ENCODE results near the gene AP2A1. TPM values are rescaled to one million over a fixed set of nuclear protein-coding genes. Genes with fewer than 3 reads are reported as not detected.

AP2A1 gene
- total and polyA plus RNA-seq, 4 donors = 31.5 to 87.2 (median 54.4) TPM

- Histone ChIP-seq H3K9me3 (ENCODE audit: control insufficient read depth in 4 of 4, insufficient read depth in 3 of 4, low read length in 3 of 4) (peaks cover 0 to 8% (median under 1%) of the 10 kb centered on the region in 4 donors), H3K36me3 (ENCODE audit: control insufficient read depth in 4 of 4, insufficient read depth in 4 of 4, low read length in 4 of 4) (peaks cover 0 to 22% (median 11%) of the 10 kb centered on the region in 4 donors), H3K4me1 (ENCODE audit: control insufficient read depth in 5 of 5, insufficient read depth in 5 of 5, low read length in 5 of 5) (peaks cover 0 to 22% (median 13%) of the 10 kb centered on the region in 5 donors), H3K4me3 (peak within 1 kb of the TSS; percentile 87), H3K27me3 (ENCODE audit: control insufficient read depth in 3 of 3, insufficient read depth in 3 of 3, low read length in 2 of 3) (no peaks in the 10 kb centered on the region), H3K27ac (ENCODE audit: low read depth in 1 of 2, low read length in 1 of 2) (peak within 1 kb of the TSS; percentile 99), H3K9ac (ENCODE audit: insufficient read depth in 1 of 2, low read length in 2 of 2) (peak within 1 kb of the TSS; percentile 85 to 97)
- TF ChIP-seq CTCF (IDR thresholded peaks at IDR 0.05; ENCODE audit: control extremely low read depth, extremely low read depth) = no peak
- DNase-seq (peak; percentile 93 to 94 (median 93)), ATAC-seq (ENCODE audit: insufficient read depth, low FRiP score) (peak; percentile 93)
- 1% methylated on average over 90 to 98 of the region's 98 CpGs for WGBS, 2 donors
These were observed 83.9 kb downstream of the AP2A1 start, which contains the start of gene PTOV1 for GRCh38 chr19:49850487-49851342. Gene PTOV1, plus strand, starts transcription at chr19:49851159.

GRCh38 chr19:49851456-49852259 lies 84.9 kb downstream of the AP2A1 start:
- WGBS, 2 donors = 2 to 4% methylated on average over 55 to 78 of the region's 78 CpGs
- peaks cover 0 to 22% (median 13%) of the 10 kb centered on the region in 5 donors for H3K4me1 ChIP-seq (ENCODE audit: control insufficient read depth in 5 of 5, insufficient read depth in 5 of 5, low read length in 5 of 5)
- H3K9ac ChIP-seq (ENCODE audit: insufficient read depth in 1 of 2, low read length in 2 of 2) = peak overlapping the region in 1 of 2 donors; percentile 67
- H3K4me3 ChIP-seq = peak overlapping the region; percentile 87
- H3K36me3 ChIP-seq (ENCODE audit: control insufficient read depth in 4 of 4, insufficient read depth in 4 of 4, low read length in 4 of 4) = peaks cover 0 to 24% (median 15%) of the 10 kb centered on the region in 4 donors
- H3K9me3 ChIP-seq (ENCODE audit: control insufficient read depth in 4 of 4, insufficient read depth in 3 of 4, low read length in 3 of 4) = peaks cover 0 to 8% (median under 1%) of the 10 kb centered on the region in 4 donors
- H3K27ac ChIP-seq (ENCODE audit: low read depth in 1 of 2, low read length in 1 of 2) = peak overlapping the region; percentile 99
- ATAC-seq (ENCODE audit: insufficient read depth, low FRiP score) = no peak
- peak; percentile 71 to 82 (median 76) for DNase-seq
- H3K27me3 ChIP-seq (ENCODE audit: control insufficient read depth in 3 of 3, insufficient read depth in 3 of 3, low read length in 2 of 3) = no peaks in the 10 kb centered on the region
- no peak for TF ChIP-seq CTCF (IDR thresholded peaks at IDR 0.05; ENCODE audit: control extremely low read depth, extremely low read depth)

GRCh38 chr19:49852631-49853126 lies 85.9 kb downstream of the AP2A1 start:
- no peak overlapping the region for H3K27ac ChIP-seq (ENCODE audit: low read depth in 1 of 2, low read length in 1 of 2)
- TF ChIP-seq CTCF (IDR thresholded peaks at IDR 0.05; ENCODE audit: control extremely low read depth, extremely low read depth) = no peak
- H3K9ac ChIP-seq (ENCODE audit: insufficient read depth in 1 of 2, low read length in 2 of 2) = peak overlapping the region in 1 of 2 donors; percentile 67
- peaks cover 0 to 8% (median under 1%) of the 10 kb centered on the region in 4 donors for H3K9me3 ChIP-seq (ENCODE audit: control insufficient read depth in 4 of 4, insufficient read depth in 3 of 4, low read length in 3 of 4)
- peaks cover 0 to 22% (median 13%) of the 10 kb centered on the region in 5 donors for H3K4me1 ChIP-seq (ENCODE audit: control insufficient read depth in 5 of 5, insufficient read depth in 5 of 5, low read length in 5 of 5)
- H3K4me3 ChIP-seq = no peak overlapping the region
- ATAC-seq (ENCODE audit: insufficient read depth, low FRiP score) (no peak), DNase-seq (no peak)
- no peaks in the 10 kb centered on the region for H3K27me3 ChIP-seq (ENCODE audit: control insufficient read depth in 3 of 3, insufficient read depth in 3 of 3, low read length in 2 of 3)
- H3K36me3 ChIP-seq (ENCODE audit: control insufficient read depth in 4 of 4, insufficient read depth in 4 of 4, low read length in 4 of 4) = peaks cover 0 to 31% (median 23%) of the 10 kb centered on the region in 4 donors
- 69 to 85% methylated on average over 14 of the region's 14 CpGs for WGBS, 2 donors
